ENCODE results near the gene ARMCX2.
"Not testable (repeated sequence)": the region's sequence is repeated elsewhere in the genome, so short reads cannot be mapped to it uniquely, and the experiment has no call there.

ARMCX2 gene
- 1.2 to 4.0 (median 2.7) reads per million in 4 donors for total RNA-seq

- no peak for DNase-seq
Measured at GRCh38 chrX:101659601-101660063, at the start of gene ARMCX2. TSS of gene ARMCX2 (minus strand) at chrX:101659850. CDS start at chrX:101657588, 2,262 bp downstream.

DNA sequence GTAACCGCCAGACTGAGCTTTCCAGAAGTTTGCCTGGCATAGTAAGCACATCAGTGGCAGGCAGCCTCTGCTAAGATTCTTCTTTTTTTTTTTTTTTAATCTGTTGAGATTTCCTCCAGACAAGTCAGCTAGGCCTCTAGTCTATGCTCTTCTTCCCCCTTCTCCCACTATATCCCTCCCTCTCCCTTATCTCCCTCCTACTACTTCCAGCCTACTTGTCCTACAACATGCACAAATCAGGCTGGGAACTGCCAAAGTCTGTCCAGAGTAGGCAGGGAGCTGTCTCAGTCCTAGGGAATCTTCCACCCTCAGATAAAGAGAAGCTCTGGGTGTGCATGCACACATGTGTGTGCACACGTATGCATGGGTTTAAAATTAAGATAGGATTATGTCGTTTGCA lies 49.7 kb upstream of the ARMCX2 start:
- no peak for DNase-seq

DNA sequence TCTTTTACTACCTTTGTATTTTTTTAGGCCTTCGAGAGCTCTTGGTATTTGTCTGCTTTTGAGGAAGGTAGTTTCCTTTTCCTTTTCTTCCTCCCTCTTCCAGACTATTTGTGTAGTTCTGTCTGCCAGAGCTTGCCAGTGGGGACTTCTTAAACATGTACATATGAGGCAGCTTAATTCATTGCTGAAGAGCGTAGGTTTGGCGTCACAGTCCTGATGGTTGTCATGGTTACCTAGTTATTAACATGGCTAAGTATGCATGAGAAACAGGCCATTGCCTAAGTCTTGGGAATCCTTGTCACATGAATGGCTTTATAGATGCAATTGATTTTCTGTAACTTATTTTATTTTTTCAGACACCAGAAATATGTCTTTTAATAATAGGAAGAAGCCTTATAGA lies 48.5 kb upstream of the ARMCX2 start:
- DNase-seq: no peak

GRCh38 chrX:101693476-101693875 lies 33.8 kb upstream of the ARMCX2 start:
- no peak for DNase-seq

DNA sequence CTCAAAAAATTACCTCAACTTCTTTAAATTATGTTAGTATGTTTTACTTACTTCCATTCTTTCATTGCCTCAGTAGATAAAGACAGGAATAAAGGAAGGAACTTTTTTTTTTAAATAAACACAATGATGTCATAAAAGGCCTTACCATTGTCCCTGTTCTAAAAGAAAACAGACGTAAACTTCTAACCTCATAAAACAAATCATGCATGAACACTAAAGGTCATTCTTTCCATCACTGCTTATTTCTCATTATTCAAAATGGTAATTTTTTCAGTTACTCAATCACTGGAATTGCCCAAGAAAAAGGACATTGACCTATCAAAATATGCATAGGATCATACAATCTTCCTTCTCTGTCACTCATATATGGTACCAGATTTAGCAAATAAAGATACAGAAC lies 32.2 kb upstream of the ARMCX2 start:
- no peak for DNase-seq

- no peak for DNase-seq
Measured at GRCh38 chrX:101686574-101686973, 26.9 kb upstream of the ARMCX2 start.

GRCh38 chrX:101685923-101686322 lies 26.3 kb upstream of the ARMCX2 start:
- no peak for DNase-seq

GRCh38 chrX:101682723-101683122 lies 23.1 kb upstream of the ARMCX2 start:
- DNase-seq: no peak

- no peak for DNase-seq
Measured at GRCh38 chrX:101677028-101677427, 17.4 kb upstream of the ARMCX2 start.

GRCh38 chrX:101676571-101676970 lies 16.9 kb upstream of the ARMCX2 start:
- no peak for DNase-seq

- no peak for DNase-seq
Measured at GRCh38 chrX:101668143-101668542, 8.5 kb upstream of the ARMCX2 start.

DNA sequence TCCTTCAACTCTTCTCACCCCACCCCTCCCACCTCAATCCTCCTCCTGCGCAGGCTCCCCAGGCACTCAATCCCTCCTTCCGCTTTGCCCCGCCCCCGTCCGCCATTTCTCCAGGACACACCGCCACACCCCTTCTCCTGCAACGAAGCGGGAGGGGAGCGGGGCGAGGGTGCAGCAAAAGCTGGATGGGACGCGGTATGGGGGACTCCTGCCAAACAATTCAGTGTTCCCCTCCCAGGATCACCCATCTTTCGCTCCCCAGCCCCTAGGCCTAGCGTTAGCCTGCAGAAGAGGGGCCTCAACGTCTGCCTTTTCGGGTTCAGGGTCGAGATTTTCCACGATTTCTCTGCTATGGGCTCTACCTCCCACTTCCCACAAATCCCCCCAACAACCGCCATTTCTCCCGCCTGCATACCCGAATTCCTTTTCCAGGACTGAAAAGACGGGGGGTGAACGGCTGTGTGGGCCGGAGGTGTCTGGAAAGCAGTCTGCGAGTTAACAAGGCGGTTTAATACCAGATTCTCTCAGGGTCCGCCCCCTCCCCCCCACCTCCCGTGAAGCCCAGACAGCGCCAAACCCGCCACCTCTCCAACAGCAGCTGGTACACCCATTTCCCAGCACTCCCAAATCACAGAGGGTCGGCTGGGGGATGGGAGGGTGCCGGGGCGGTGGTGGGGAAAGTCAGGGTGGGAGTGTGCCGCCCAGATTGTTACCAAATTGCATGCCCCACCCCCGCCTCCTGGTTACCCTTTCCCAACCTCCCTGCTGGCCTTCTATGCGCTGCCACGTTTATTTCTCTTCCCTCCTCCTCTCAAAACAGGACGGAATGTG lies 774 bp downstream of the ARMCX2 start:
- DNase-seq: peak; percentile 13 to 56 (median 38)

- no peak for DNase-seq
Measured at GRCh38 chrX:101657495-101657894, 2.2 kb downstream of the ARMCX2 start.

- DNase-seq: no peak
Measured at GRCh38 chrX:101656817-101657216, 2.8 kb downstream of the ARMCX2 start.

GRCh38 chrX:101655534-101655933 lies 4.1 kb downstream of the ARMCX2 start:
- no peak for DNase-seq

GRCh38 chrX:101647716-101648115 lies 11.9 kb downstream of the ARMCX2 start:
- DNase-seq: not testable (repeated sequence)

GRCh38 chrX:101642093-101642492 lies 17.6 kb downstream of the ARMCX2 start:
- no peak for DNase-seq

GRCh38 chrX:101639583-101639982 lies 20.1 kb downstream of the ARMCX2 start:
- DNase-seq: no peak

DNA sequence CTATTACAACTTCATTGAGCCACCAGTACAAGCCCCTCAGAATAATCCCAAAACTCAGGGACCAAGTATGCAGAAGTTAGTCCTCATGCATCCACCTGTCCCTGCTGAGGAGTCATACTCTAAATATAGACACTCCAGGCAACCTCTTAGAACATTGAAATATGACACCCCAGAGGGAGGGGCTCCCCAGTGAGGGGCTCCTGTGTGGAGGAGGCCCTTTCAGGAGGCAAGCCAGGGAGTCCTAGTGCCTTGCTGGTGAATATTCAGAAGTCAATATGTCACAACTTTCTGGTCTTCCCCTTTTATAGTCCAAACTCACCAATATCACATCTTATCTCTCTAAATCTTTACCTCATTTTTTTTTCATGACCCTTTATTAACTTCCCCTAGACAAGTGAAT lies 40.3 kb downstream of the ARMCX2 start:
- no peak for DNase-seq

GRCh38 chrX:101617211-101618191 lies 42.1 kb downstream of the ARMCX2 start, which contains the start of gene ARMCX6:
TSS of gene ARMCX6 (minus strand) at chrX:101618000. CDS start at chrX:101616620, 1,380 bp downstream.
- DNase-seq: peak; percentile 50 to 78 (median 65)

DNA sequence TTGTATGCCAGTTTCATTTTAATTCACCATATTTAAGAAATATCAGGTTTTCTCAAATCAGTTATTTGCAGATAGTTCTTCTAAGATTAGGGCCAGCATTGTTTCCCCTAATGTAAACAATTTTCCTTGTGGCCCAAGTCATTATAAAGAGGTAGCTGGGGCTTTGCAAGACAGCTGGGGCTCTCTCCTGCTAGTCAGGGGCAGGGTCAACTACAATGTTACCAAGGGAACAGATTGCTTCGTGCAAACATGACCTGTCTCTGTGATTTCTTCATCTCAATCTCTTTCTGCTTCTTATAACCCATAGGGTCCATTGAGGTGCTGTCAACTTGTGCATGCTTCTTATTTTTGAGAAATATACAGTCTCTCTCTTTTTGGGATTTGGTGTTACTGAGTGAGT lies 53.9 kb downstream of the ARMCX2 start:
- DNase-seq: no peak
